Esophagus muscularis mucosa (tissue), 3 donors: ENCODE data around the gene GET4.

Experiments used
- POLR2A ChIP-seq: fragments of 450-650 bp; IDR thresholded peaks from one replicate; pipeline ENCODE4 v1.6.1; 2017; ENCODE audit warnings: antibody characterized with exemption, moderate library complexity, mild to moderate bottlenecking, low read depth
- TF ChIP-seq, protein P1 (sequence below), 3 experiments: fragments of 200-600 bp in 2 of 3; fragments of 450-650 bp in 1 of 3; sonication (generic) in 2 of 3; IDR thresholded peaks; one replicate each; pipeline ENCODE4 v1.5.1; 2017 to 2019; ENCODE audit warnings: antibody characterized with exemption in 3 of 3, mild to moderate bottlenecking in 2 of 3, moderate library complexity in 1 of 3

- no peak for TF ChIP-seq POLR2A
- TF ChIP-seq, protein P1, sequence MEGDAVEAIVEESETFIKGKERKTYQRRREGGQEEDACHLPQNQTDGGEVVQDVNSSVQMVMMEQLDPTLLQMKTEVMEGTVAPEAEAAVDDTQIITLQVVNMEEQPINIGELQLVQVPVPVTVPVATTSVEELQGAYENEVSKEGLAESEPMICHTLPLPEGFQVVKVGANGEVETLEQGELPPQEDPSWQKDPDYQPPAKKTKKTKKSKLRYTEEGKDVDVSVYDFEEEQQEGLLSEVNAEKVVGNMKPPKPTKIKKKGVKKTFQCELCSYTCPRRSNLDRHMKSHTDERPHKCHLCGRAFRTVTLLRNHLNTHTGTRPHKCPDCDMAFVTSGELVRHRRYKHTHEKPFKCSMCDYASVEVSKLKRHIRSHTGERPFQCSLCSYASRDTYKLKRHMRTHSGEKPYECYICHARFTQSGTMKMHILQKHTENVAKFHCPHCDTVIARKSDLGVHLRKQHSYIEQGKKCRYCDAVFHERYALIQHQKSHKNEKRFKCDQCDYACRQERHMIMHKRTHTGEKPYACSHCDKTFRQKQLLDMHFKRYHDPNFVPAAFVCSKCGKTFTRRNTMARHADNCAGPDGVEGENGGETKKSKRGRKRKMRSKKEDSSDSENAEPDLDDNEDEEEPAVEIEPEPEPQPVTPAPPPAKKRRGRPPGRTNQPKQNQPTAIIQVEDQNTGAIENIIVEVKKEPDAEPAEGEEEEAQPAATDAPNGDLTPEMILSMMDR (IDR thresholded peaks at IDR 0.05), result no peak
These were observed 64.5 kb downstream of the GET4 start for GRCh38 chr7:940599-941408.
